Thymus (tissue), 11 donors: ENCODE measurements around the gene AKAP13. TPM values are rescaled to one million over a fixed set of nuclear protein-coding genes. Genes with fewer than 3 reads are reported as not detected.
"Not testable (repeated sequence)": the region's sequence is repeated elsewhere in the genome, so short reads cannot be mapped to it uniquely, and the experiment has no call there.

Experiments
- DNase-seq, 9 donors: peaks; one replicate each; pipeline ENCODE4 v3.0.0-alpha.2; 2013; ENCODE audit warnings: low spot score in 9 of 9, low read depth in 6 of 9, missing footprints in 1 of 9
- H3K27ac ChIP-seq, 2 donors: one replicate each; pipeline ENCODE4 v1.5.1; 2013; ENCODE audit warnings: control low read depth in 1 of 2, low read depth in 1 of 2, low read length in 1 of 2, mild to moderate bottlenecking in 1 of 2, moderate library complexity in 1 of 2
- H3K27me3 ChIP-seq, 2 donors: one replicate each; pipeline ENCODE4 v1.5.1; 2013; ENCODE audit warnings: low read length in 1 of 2; ENCODE audit not compliant: control insufficient read depth in 2 of 2, insufficient read depth in 1 of 2
- H3K36me3 ChIP-seq, 2 donors: one replicate each; pipeline ENCODE4 v1.5.1; 2013; ENCODE audit warnings: low read length in 1 of 2, mild to moderate bottlenecking in 1 of 2, moderate library complexity in 1 of 2; ENCODE audit not compliant: control insufficient read depth in 2 of 2, insufficient read depth in 2 of 2
- H3K4me1 ChIP-seq, 2 donors: one replicate each; pipeline ENCODE4 v1.5.1; 2013; ENCODE audit warnings: low read length in 2 of 2; ENCODE audit not compliant: control insufficient read depth in 2 of 2, insufficient read depth in 2 of 2
- H3K4me3 ChIP-seq, 2 donors: one replicate each; pipeline ENCODE4 v1.5.1; 2013; ENCODE audit warnings: low read length in 2 of 2, control low read depth in 1 of 2, mild to moderate bottlenecking in 1 of 2
- H3K9me3 ChIP-seq, 2 donors: one replicate each; pipeline ENCODE4 v1.5.1; 2013; ENCODE audit warnings: low read length in 1 of 2, mild to moderate bottlenecking in 1 of 2; ENCODE audit not compliant: control insufficient read depth in 2 of 2, insufficient read depth in 1 of 2
- WGBS: extraction: QIAGEN DNeasy Blood & Tissue Kit; methylation state at CpG from one replicate; pipeline ENCODE4 v1.1.7; 2013; 5-methylcytosine and 5-hydroxymethylcytosine counted together
- polyA plus RNA-seq: library from polyadenylated mRNA; stranded (reverse); fragments of 200-250 nt; gene quantifications from one replicate; pipeline ENCODE4 v1.2.3, GENCODE V29; 2013
- total RNA-seq: library from RNA; stranded (reverse); fragments of 120-200 nt; gene quantifications from one replicate; pipeline ENCODE4 v1.2.4, GENCODE V29; 2013
- donor health status: healthy.

AKAP13 gene
- total and polyA plus RNA-seq, 2 donors, result 49.8 to 63.8 TPM

DNA sequence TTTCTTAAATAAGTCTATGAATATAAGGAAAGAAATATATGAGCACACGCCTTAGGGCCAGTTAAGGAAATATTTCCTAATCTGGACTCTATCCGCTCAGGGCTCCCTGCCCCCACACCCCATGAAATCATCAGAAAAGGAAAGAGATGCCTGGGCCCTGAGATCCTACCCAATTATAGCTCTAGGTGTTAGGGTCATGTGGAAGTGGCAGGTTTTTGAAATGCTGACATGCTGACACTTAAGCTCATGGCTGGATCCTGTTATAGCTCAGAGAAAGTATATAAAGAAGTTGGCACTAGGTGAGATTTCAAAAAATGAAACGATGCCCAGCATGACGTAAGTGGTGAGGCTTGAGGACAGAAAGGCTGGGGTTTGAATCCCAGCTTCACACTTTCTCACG is 43.5 kb upstream of the AKAP13 start:
- Histone ChIP-seq H3K4me3 (no peak overlapping the region), H3K27me3 (no peaks in the 10 kb centered on the region), H3K4me1 (peaks cover 0 to 9% of the 10 kb centered on the region in 2 donors), H3K27ac (no peak overlapping the region), H3K9me3 (no peaks in the 10 kb centered on the region), H3K36me3 (no peaks in the 10 kb centered on the region)
- 84% methylated on average over 5 of the region's 5 CpGs for WGBS
- no peak for DNase-seq

- no peaks in the 10 kb centered on the region for H3K27me3 ChIP-seq
- H3K27ac ChIP-seq, result no peak overlapping the region
- no peak for DNase-seq
- H3K4me3 ChIP-seq, result no peak overlapping the region
- H3K36me3 ChIP-seq, result no peaks in the 10 kb centered on the region
- no peaks in the 10 kb centered on the region for H3K9me3 ChIP-seq
- 90% methylated on average over 9 of the region's 9 CpGs for WGBS
- peaks cover 0 to 5% of the 10 kb centered on the region in 2 donors for H3K4me1 ChIP-seq
These were observed 42.9 kb upstream of the AKAP13 start for GRCh38 chr15:85337425-85338074.

GRCh38 chr15:85340321-85340665 is 40.1 kb upstream of the AKAP13 start:
- Histone ChIP-seq H3K9me3 (no peaks in the 10 kb centered on the region), H3K27ac (no peak overlapping the region)
- WGBS, result 98% methylated on average over 1 of the region's 1 CpG

DNA sequence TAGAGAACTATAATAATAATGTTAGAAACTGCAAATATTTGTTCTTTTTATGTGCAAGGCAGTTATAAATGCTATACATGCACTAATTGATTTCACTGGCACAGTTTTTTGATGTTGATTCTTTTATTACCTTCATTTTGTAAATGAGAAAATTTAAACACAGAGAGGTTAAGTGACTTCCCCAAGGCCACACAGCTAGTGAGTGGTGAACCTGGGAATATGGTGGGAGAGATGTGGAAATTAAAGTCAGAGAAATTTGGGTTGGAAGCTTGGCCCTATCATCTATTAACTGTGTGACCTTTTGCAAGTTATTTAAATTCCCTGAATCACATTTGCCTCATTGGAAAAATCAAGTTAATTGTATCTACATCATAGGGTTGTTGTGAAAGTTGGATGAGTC is 39.6 kb upstream of the AKAP13 start:
- Histone ChIP-seq H3K27me3 (no peaks in the 10 kb centered on the region), H3K9me3 (no peaks in the 10 kb centered on the region), H3K4me3 (no peak overlapping the region), H3K4me1 (no peaks in the 10 kb centered on the region), H3K36me3 (no peaks in the 10 kb centered on the region), H3K27ac (no peak overlapping the region)
- DNase-seq, result no peak

More at GRCh38 chr15:85340321-85340665, 40.1 kb upstream of the AKAP13 start:
- Histone ChIP-seq H3K36me3 (no peaks in the 10 kb centered on the region), H3K27me3 (no peaks in the 10 kb centered on the region), H3K4me3 (no peak overlapping the region), H3K4me1 (no peaks in the 10 kb centered on the region)
- no peak for DNase-seq

- H3K4me1 ChIP-seq, H3K4me3 ChIP-seq, H3K9me3 ChIP-seq, H3K36me3 ChIP-seq, DNase-seq, H3K27ac ChIP-seq, H3K27me3 ChIP-seq: not testable (repeated sequence)
- WGBS, result 82% methylated on average over 6 of the region's 6 CpGs
These were observed 38.2 kb upstream of the AKAP13 start for GRCh38 chr15:85342163-85342562.

GRCh38 chr15:85343443-85343842 is 37.0 kb upstream of the AKAP13 start:
- not testable (repeated sequence) for H3K27ac ChIP-seq, DNase-seq, H3K9me3 ChIP-seq, H3K4me1 ChIP-seq, H3K36me3 ChIP-seq, H3K4me3 ChIP-seq, H3K27me3 ChIP-seq
- WGBS, result 85% methylated on average over 5 of the region's 5 CpGs

DNA sequence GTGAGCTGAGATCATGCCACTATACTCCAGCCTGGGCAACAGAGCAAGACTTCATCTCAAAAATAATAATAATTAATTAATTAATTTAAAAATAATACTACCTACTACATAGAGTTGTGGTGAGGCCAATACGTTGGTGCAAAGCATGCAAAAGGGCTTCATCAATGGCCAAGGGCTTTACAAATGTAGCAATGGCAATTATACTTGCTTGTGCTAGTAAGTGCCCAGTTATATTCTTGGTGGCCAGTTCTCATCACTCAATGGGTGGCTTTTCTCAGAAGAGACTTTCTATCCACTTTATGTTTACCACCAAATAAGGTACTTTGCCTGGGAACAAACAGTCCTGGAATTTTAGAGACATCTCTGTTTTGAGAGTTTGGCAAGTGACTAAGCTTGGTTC is 36.2 kb upstream of the AKAP13 start:
- DNase-seq, H3K27ac ChIP-seq, H3K27me3 ChIP-seq, H3K36me3 ChIP-seq, H3K9me3 ChIP-seq, H3K4me1 ChIP-seq, H3K4me3 ChIP-seq: not testable (repeated sequence)
- 94% methylated on average over 1 of the region's 1 CpG for WGBS

- DNase-seq, H3K27me3 ChIP-seq, H3K36me3 ChIP-seq, H3K4me3 ChIP-seq, H3K9me3 ChIP-seq, H3K4me1 ChIP-seq, H3K27ac ChIP-seq: not testable (repeated sequence)
- 90% methylated on average over 6 of the region's 6 CpGs for WGBS
These were observed 35.7 kb upstream of the AKAP13 start for GRCh38 chr15:85344653-85345114.

DNA sequence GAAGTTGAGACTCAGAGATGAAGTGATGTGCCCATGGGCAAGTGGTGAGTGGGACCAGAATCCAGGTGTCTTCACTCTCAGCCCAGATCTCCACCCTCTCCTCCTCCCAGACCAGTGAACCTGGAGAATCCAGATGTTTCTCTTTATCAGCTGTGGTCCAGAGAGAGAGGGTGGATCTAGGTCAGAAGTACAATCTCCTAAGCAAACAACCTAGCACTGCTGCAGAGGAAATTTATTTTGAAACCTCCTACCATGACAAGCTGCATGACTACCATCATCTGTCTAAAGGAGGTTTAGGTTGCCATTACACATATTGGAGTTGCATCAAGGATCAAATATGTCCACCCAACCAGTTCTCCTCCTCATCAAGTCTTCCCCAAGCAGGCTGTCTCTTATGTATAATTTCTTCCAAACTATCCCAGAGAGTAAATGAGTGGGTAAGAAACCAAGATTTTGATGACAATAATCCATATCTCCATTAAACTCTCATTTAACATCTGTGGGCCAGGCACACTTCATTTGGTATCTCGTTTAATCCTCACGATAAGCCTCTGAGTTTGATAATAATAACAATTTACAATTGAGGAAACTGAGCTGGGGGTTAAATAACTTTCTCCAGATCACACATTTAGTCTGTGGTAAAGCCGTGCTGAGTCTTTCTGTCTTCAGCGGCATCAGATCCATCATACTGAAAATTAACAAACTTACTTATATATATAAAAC is 35.0 kb upstream of the AKAP13 start:
- not testable (repeated sequence) for H3K27me3 ChIP-seq, H3K4me3 ChIP-seq

More for the DNA sequence above, 35.0 kb upstream of the AKAP13 start:
- not testable (repeated sequence) for H3K36me3 ChIP-seq, DNase-seq, H3K4me1 ChIP-seq, H3K27ac ChIP-seq, H3K9me3 ChIP-seq
- WGBS, result 97% methylated on average over 4 of the region's 4 CpGs
